ENCODE measurements around the gene MRPS12.
A peak's percentile ranks its signal among the peaks of the same experiment; 100 is the strongest.

The MRPS12 gene

DNA sequence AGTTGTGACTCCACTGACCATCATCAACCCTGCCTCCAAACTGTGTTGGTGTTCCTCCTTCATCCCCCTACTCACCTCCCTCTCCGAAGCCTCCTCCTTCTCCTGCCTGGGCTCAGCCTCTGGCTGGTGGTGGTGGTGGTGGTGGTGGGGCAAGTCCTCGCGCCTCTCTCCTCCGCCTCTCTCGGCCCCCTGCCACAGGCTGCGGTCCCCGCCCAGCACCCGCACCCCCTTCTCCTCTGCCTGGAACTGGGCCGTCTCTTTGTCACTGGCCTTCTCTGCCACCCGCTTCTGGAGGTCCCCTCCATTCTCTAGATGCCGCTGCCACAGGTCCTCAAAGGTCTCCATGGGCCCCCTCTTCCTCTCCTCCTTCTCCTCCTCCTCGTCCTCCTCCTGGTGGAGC, 20.3 kb upstream of the MRPS12 start:
- DNase-seq (ENCODE audit: extremely low read depth in 1 of 2, low read depth in 1 of 2): no peak

DNA sequence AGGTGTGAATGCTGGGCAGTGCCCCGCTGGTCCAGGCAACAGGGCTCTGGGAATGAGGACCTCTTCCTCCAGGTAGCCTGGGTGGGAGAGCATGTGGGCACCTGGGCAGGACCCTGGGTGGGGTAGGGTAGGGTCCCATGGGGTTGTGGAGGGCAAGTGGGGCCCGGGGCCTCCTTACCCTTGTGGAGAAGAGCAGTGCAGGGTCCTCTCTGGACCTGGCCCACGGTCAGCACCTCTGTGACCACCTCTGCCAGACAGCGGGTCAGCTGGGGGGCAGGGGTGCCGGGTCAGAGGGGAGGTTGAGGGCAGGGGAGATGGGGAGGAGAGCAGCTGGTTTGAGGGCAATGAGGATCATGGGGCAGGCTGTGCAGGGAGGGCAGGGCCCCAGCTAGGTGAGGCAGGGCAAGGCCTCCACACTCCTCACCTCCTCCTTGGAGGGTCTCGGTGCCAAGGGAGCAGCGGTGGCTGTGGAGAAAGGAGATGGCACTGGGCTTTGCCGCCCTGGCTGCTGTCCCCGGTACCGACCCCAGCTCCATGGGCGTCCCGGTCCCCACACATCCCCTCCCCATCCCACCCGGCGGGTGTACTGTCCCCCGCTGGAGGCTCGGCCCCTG, 19.2 kb upstream of the MRPS12 start:
- DNase-seq (ENCODE audit: extremely low read depth in 1 of 2, low read depth in 1 of 2): no peak

DNA sequence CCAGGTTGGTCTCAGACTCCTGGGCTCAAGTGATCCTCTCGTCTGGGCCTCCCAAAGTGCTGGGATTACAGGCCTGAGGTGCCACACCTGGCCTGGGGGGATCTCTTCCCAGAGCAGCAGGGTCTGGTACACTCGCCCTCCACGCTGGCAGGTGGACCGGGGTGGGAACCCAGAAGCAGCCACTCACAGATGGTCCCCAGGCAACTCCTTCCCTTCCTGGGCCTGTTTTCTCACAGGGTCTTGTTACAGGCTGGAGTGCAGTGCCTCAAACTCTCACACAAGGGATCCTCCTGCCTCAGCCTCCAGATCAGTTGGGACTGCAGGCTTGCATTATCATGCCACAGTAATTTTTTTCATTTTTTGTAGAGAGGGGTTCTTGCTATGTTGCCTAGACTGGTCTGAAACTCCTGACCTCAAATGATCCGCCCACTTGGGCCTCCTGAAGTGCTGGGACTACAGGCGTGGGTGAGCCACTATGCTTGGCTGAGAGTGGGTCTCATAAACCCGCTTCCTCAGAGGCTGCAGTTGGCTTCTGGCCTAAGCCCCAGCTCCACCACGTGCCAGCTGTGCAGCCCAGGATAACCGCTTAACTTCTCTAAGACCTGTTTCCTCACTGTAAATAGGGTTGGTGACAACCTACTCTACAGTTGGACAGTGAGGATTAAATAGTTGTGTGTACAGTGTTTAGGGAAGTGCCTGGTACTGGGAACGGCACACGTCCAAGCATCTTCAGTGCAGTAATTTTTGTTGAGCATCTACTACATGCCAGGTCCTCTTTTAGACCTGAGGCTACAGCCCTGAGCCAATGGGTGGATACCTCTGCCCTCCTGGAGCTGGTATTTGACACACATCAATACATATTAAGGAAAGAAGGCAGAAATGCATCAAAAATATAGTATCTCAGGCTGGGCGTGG, 17.9 kb upstream of the MRPS12 start:
- DNase-seq (ENCODE audit: extremely low read depth in 1 of 2, low read depth in 1 of 2): no peak

DNA sequence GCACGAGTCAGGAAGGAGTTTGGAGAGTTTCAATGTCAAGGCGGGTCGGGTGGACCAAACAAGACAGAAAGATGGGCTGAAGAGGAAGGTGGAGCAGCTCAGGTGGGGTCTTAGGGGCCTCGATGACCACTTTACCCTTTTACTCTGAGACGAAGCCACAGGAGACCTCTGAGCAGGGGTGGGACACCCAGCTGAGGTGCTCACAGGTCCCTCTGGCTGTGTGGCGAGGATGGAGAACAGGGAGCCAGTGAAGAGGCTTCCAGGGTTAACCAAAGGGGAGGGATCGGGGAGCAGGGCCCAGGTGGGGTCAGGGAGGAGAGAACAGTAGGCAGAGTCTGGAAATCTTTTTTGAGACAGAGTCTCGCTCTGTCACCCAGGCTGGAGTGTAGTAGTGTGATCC, 16.8 kb upstream of the MRPS12 start:
- DNase-seq (ENCODE audit: extremely low read depth in 1 of 2, low read depth in 1 of 2): no peak

DNA sequence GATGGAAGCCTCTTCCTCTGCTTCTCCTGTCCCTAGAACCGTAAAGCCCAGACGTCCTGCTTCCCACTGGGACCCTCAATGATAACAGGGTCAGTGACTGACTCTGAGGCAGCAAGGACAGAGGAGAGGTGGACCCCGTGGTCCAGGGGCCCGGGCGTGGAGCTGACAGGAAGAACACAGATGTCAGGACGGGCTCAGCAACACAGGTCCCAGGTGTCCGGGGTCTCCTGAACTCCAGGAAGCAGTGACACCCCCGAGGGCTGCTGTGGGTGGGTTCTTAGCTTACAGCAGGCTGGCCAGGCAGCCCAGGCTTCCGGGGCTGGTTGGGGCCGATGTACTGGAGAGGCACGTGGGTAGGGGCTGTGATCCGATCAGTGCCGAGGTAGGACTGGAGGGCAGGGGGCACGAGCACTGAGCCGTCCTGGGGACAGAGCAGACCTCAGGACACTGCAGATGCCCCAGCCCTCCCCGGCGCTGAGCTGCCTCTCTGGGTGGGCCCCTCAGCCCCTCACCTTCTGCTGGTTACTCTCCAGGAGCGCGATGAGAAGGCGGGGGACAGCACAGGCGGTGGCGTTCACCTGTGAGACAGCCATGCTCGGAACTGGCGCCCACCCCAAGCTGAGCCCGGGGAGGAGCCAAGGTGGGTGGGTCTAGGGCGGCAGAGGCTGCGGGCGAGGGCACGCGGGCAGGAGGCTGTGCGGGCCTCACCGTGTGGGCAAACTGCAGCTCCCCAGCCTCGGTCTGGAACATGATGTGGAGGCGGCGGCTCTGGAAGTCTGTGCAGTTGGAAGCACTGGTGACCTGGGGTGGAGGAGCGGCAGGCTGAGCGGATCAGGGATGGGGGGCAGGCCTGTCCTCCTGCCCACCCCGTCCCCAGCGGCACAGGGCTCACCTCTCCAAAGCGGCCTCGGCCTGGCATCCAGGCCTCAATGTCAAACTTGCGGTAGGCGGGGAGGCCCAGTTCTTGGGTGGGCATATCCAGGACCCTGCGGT, 15.1 kb upstream of the MRPS12 start:
- no peak for DNase-seq (ENCODE audit: extremely low read depth in 1 of 2, low read depth in 1 of 2)

DNA sequence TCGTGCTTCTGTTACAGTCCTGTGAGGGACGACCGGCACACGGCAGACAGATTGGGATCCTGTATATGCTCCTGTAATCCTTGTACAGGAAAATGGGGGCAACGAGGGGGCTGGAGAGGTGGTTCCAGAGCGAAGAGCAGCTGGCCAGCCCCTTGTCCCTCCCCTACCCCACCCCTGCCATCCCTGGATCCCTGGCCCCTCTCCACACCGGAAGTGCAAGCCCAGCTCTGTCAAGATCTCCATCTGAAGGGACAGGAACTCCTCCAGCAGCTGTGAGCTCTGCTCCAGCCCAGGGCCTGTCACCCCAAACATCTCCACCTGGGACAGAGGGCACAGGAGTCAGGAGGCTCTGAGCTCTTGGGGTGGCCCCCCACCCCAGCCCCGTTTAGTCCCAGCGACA, 13.2 kb upstream of the MRPS12 start:
- no peak for DNase-seq (ENCODE audit: extremely low read depth in 1 of 2, low read depth in 1 of 2)

DNA sequence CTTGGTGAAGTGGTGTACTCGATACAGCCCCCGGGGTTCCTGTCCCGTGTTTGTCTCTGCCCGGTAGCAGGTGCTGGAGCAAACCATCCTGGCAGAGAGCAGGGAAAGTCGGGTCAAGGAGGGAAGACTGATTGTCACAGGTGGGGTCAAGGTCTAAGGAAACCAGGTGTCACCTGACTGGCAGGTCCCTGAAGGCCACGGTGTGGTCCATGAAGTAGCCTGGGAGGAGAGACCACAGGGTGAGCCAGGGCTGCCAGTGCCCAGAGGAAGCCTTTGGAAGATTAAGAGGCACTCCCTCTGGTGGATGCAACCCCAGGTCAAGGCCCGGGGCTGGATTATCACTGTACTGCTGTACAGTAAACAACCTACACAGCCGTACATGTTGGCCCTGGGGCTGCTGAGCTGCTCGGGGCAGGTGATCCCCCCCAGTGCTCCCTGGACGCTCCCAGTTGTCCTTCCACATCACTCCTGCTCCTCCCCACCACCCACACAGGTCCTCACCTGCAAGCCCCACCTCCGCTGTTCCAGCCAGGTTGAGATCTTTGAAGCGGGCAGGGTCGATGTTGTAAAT, 12.7 kb upstream of the MRPS12 start:
- no peak for DNase-seq (ENCODE audit: extremely low read depth in 1 of 2, low read depth in 1 of 2)

DNA sequence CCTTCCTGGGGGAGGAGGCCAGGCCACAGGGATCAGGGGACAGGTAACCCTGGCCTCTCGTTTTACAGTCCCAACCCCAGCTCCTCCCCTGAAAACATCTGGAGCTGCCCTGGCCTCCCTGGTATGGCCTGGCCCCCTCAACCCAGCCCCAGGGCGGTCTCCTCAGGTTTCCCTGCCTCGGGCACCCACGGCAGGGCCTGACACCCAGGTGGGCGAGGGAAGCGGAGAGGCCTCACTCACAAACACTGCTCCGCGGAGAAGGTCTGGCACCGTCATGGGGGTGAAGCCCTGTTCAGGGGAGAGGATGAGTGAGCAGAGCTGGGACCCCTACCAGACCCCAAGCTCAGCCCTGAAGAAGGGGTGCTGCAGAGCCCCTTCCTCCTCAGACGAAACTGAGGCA, 12.2 kb upstream of the MRPS12 start:
- no peak for DNase-seq (ENCODE audit: extremely low read depth in 1 of 2, low read depth in 1 of 2)

DNA sequence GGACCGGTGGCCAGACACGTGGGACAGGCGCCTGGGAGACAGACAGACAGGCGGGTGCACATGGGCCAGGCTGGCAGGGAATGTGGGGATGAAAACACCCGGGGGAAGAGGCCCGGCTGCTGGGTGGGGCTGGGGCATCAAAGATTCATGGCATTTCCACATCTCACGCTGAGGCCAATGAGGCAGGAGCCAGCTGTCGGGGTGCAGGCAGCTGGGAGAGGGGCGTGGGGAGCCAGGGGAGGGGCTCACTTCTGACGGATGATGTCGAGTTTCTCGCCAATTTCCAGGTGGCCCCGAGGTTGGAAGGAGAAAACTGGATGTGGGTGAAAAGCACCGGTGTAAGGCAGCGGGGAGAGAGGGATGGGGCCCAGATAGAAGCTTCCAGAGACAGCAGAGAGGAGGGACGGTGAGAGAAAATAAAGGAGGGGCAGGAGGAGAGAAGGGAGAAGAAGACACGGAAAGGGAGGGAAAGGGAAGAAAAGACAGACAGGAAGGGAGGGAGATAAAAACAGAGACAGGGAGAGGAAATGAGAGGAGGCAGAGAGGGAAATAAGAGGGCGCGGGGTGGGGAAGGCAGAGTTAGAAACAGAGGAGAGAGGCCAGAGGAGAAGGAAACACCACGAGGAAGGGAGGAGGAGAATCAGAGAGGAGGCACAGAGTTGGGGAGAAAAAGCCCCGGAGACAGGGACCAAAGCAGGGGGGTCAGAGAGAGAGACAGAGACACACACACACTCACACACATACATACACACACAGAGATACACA, 10.7 kb upstream of the MRPS12 start:
- no peak for DNase-seq (ENCODE audit: extremely low read depth in 1 of 2, low read depth in 1 of 2)

DNA sequence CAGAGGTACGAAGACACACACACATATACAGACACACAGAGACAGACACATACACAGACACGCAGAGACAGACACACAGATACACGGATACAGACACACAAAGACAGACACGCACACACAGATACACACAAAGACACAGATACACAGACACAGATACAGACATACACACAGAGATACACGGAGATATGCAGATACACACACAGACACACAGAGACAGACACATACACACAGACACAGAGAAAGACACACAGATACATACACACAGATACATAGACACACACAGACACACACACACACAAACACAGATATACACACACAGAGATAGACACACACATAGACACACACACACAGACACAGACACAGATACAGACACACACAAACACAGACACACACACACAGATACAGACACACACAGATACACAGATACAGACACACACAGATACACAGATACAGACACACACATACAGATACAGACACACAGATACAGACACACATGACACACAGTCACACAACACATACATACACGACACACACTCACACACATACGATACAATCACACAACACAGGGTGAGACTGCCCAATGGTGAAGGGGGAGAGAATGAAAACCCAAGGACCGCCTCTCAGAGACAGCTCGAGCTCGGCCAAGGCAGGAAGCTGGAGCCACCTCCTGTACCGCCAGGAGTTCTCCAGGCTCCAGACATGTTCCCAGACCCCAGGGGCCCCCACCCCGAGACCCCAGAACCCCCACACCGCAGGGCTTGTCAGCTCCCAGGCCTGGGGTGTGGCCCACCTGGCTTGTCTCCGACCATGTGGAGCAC, 9.9 kb upstream of the MRPS12 start:
- DNase-seq (ENCODE audit: extremely low read depth in 1 of 2, low read depth in 1 of 2): no peak

DNA sequence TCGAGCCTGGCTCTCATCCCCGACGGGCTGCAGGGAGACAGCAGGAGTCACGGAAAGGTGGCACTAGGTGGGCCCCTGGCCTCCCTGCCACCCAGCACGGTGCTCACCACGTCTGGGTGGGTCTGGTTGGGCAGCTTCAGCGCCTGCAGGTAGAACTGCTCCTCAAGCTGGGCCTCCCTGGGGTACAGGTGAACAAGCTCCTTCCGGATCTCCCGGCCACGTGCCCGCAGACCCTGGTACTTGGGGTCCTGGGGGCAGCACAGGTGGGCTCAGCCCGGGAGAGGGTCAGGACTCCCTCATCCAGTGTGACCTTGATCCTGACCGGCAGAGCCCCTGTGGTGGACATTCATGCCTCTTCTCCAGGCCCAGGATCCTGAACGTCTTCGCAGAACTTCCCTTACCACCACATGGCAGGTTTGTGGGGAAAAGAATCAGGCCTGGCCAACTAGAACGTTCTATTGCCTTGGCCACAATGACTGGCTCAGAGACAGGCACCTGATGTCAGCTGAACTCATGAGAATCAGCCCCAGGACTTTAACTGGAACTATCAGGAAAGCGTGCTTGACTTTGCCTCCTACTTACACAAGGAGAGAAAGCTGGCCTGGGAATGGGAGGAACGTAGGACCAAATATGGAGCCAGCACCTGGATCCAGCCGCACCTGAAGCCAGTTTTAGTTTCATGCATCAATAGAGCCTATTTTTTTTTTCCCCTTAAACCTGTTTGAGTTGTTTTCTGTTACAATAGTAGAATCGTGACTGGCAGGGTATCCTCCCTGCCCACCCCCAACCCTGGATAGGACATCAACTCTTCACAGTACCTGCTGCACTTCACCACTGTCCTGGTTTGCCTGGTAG, 9.1 kb upstream of the MRPS12 start:
- DNase-seq (ENCODE audit: extremely low read depth in 1 of 2, low read depth in 1 of 2): no peak

DNA sequence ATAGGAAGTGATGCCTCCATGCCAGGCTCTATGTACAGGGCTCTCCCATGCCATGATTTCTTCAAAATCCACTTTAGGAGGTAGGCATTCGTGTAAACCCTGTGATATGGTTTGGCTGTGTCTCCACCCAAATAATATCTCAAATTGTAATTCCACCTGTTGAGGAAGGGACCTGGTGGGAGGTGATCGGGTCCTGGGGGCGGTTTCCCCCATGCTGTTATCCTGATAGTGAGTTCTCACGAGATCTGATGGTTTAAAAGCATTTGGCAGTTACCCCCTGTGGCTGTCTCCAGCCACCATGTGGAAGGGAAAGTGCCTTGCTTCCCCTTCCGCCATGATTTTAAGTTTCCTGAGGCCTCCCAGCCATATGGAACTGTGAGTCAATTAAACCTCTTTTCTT, 8.3 kb upstream of the MRPS12 start:
- no peak for DNase-seq (ENCODE audit: extremely low read depth in 1 of 2, low read depth in 1 of 2)

DNA sequence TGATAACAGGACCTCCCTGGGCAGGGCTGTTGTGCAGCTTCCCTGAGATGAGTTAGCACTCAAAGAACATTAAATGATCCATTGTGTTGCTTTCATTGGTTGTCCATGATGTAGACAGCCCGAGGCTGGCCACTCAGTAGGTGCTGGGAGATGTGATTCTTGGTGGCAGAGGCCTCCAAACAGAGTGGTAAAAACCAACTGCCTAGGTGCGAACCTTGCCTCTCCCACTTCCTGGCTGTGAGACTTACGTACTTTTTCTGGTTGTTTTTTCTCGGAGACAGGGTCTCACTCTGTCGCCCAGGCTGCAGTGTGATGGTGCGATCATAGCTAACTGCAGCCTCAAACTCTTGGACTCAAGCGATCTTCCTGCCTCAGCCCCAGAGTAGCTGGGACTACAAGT, 6.4 kb upstream of the MRPS12 start:
- no peak for DNase-seq (ENCODE audit: extremely low read depth in 1 of 2, low read depth in 1 of 2)

DNA sequence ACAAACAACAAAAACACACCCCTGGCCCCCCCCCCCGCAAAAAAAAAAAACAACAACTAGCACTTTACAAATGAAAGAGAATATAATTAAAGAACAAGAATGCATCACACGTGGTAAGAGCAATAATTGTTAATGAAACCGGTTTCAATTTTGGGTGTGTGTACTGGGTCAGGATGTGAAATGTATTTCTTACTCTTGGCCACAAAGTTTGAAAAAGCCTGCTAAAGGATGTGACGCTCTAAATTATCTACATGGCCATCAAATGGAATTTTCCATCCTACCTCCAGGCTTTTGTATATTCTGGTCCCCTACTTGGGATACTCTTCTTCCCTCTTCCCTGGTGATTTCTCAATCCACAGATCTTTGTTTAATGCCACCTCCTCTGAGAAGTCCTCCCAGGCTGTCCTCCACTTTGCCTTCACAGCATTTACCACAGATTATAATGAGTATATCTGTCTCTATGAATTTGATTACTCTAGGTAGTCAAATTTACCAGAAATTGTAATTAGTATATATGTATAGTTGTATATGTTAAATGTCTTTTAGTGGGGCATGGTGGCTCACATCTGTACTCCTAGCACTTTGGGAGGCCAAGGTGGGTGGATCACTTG, 2.2 kb upstream of the MRPS12 start:
- DNase-seq (ENCODE audit: extremely low read depth in 1 of 2, low read depth in 1 of 2): no peak

DNA sequence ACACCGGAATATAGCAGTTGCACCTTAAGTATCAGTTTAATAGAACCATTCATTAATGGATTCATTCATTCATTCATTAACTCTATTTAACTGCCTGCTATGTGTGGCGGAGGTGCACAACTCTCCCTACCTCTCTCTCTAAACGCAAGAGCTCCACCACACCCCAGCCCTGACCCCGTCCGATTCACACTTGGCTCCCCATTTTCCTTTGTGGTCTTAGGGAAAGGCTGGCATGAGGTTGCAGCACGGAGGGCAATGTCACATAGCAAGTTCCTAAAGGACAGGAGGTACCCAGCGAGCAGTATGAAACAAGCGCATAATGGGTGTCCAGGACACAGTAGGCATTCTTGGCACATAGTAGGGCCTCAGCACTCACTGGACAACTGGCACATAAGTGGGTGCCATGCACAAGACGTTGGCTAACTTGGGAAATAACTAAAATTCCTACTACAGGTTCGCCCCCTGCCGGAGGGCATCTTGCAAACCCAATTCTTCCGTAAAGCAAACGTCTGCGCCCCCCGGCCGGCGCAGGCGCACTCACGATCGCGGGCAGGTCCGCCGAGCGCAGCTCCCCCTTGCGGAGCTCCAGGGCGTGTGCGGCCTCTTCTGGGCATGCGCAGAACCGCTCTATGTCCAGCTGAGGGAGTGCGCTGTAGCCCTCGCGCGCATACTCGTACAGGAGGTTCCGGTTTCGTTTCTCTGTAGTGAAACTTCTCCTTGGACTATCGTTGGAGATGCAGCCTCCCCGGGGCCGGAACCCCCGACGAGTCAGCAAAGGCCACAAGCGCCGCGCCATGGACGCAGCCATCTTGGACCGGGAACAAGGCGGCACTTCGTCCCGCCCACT, 592 bp upstream of the MRPS12 start, which contains the start of gene SARS2:
TSS of gene SARS2 (minus strand) at position 835 of the 847 bp plus-strand sequence. CDS start at position 808, 27 bp downstream.
- peak; percentile 77 to 84 for DNase-seq (ENCODE audit: extremely low read depth in 1 of 2, low read depth in 1 of 2)

DNA sequence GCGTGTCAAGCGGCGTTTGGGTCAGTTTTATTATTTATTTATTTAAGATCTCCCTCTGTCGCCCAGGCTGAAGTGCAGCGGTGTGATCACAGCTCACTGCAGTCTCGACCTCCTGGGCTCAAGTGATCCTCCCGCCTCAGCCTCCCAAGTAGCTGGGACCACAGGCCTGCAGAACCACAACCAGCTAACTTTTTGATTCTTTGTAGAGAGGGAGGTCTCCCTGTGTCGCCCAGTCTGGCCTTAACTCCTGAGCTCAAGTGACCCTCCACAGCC, 713 bp downstream of the MRPS12 start:
- no peak for DNase-seq (ENCODE audit: extremely low read depth in 1 of 2, low read depth in 1 of 2)

All from stimulated activated CD8-positive, alpha-beta memory T cell treated with anti-CD3 and anti-CD28 coated beads, Interleukin-7, amount 100 ng/mL, for 48 hours (primary cell).